Colonic mucosa (tissue), 4 donors: ENCODE data around the gene NUP133. TPM values are rescaled to one million over a fixed set of nuclear protein-coding genes. Genes with fewer than 3 reads are reported as not detected.
"Not testable (repeated sequence)": the region's sequence is repeated elsewhere in the genome, so short reads cannot be mapped to it uniquely, and the experiment has no call there.

Source experiments
- DNase-seq: peaks from one replicate; pipeline ENCODE4 v3.0.0-alpha.2; 2020
- H3K27ac ChIP-seq: fragments of 200-600 bp; one replicate; pipeline ENCODE4 v1.8.0; 2021
- H3K27me3 ChIP-seq: fragments of 200-600 bp; one replicate; pipeline ENCODE4 v1.8.0; 2021
- H3K36me3 ChIP-seq: fragments of 200-600 bp; one replicate; pipeline ENCODE4 v1.8.0; 2021
- H3K4me1 ChIP-seq: fragments of 200-600 bp; one replicate; pipeline ENCODE4 v1.8.0; 2021; ENCODE audit warnings: mild to moderate bottlenecking
- H3K4me3 ChIP-seq: fragments of 200-600 bp; one replicate; pipeline ENCODE4 v1.8.0; 2021
- H3K9ac ChIP-seq, 2 donors: one replicate each; pipeline ENCODE4 v1.7.0; 2013; ENCODE audit warnings: control low read depth in 2 of 2, low read depth in 2 of 2, low read length in 2 of 2
- H3K9me3 ChIP-seq: fragments of 200-600 bp; one replicate; pipeline ENCODE4 v1.8.0; 2021
- intact Hi-C: fragments of 100-400 bp; cut with DNase I; formaldehyde crosslinking; loops from one replicate; pipeline ENCODE4 v1.14.1; 2022
- total RNA-seq, 2 donors: library from RNA; stranded (reverse); fragmentation: NEBNext Ultra II Directional in 1 of 2; extraction: Animal tissue kit (Norgen Biotek cat#: 25700) in 1 of 2; gene quantifications; one replicate each; pipeline ENCODE4 v1.2.1, GENCODE V29; 2021
- TF ChIP-seq, protein P1 (sequence below): fragments of 200-600 bp; IDR thresholded peaks from one replicate; pipeline ENCODE4 v1.8.0; 2022; ENCODE audit warnings: antibody characterized with exemption, mild to moderate bottlenecking
- donor health status: healthy.
- donor health status: DM: no; HTN: no; CAD: no.
- donor health status: DM: no; HTN: no; CAD: no.

NUP133 gene
- total RNA-seq, 2 donors from 2014 or later: 25.9 to 37.8 TPM

DNA sequence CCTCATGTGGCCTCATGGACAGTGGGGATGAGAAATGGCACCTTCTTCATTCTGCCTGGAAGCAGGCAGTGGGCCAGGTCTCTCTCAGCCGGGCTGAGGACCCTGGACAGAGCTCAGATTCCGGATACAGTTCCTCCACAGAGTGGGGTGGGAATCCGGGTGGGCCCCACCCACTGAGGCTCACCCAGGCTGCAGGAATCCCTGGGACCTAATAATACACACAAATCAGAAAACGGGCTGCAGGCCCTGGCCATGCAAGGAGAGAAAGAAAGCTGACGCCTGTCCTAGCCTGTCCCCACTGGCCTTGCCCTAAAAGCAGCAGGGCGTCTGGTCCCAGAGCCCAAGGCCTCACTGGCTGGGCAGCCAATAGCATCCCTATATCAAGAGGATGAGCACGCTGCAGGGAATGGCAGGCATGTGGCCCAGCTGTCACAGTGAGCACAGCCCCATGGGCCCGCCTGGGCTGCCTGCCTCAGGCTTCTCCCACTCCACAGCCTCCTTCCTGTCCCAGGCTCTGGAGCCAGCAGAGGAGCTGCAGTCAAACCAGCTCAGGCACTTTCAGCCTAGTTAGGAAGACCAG is 99.6 kb downstream of the NUP133 start:
- H3K27me3 ChIP-seq: peaks cover 10% of the 10 kb centered on the region

GRCh38 chr1:229407206-229408026 is 100.7 kb downstream of the NUP133 start:
- H3K27me3 ChIP-seq: peaks cover 10% of the 10 kb centered on the region
- intact Hi-C loops: no loop called here
- TF ChIP-seq, protein P1, sequence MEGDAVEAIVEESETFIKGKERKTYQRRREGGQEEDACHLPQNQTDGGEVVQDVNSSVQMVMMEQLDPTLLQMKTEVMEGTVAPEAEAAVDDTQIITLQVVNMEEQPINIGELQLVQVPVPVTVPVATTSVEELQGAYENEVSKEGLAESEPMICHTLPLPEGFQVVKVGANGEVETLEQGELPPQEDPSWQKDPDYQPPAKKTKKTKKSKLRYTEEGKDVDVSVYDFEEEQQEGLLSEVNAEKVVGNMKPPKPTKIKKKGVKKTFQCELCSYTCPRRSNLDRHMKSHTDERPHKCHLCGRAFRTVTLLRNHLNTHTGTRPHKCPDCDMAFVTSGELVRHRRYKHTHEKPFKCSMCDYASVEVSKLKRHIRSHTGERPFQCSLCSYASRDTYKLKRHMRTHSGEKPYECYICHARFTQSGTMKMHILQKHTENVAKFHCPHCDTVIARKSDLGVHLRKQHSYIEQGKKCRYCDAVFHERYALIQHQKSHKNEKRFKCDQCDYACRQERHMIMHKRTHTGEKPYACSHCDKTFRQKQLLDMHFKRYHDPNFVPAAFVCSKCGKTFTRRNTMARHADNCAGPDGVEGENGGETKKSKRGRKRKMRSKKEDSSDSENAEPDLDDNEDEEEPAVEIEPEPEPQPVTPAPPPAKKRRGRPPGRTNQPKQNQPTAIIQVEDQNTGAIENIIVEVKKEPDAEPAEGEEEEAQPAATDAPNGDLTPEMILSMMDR: no peak
- no peak overlapping the region for H3K27ac ChIP-seq
- H3K36me3 ChIP-seq: no peaks in the 10 kb centered on the region
- H3K4me3 ChIP-seq: peak overlapping the region; percentile 12
- peak overlapping the region in 1 of 2 donors; percentile 37 for H3K9ac ChIP-seq
- H3K4me1 ChIP-seq: peaks cover 9% of the 10 kb centered on the region
- H3K9me3 ChIP-seq: no peaks in the 10 kb centered on the region
- DNase-seq: no peak

More for the DNA sequence above, 99.6 kb downstream of the NUP133 start:
- no peak for DNase-seq
- TF ChIP-seq, protein P1: no peak
- Histone ChIP-seq H3K27ac (no peak overlapping the region), H3K9ac (no peak overlapping the region), H3K4me3 (no peak overlapping the region), H3K9me3 (no peaks in the 10 kb centered on the region), H3K36me3 (no peaks in the 10 kb centered on the region), H3K4me1 (peaks cover 9% of the 10 kb centered on the region)
- intact Hi-C loops: no loop called here

GRCh38 chr1:229406798-229407197 is 101.3 kb downstream of the NUP133 start:
- intact Hi-C loops: no loop called here
- no peaks in the 10 kb centered on the region for H3K9me3 ChIP-seq
- H3K4me3 ChIP-seq: no peak overlapping the region
- H3K4me1 ChIP-seq: peaks cover 9% of the 10 kb centered on the region
- TF ChIP-seq, protein P1: no peak
- no peak overlapping the region for H3K9ac ChIP-seq
- peaks cover 10% of the 10 kb centered on the region for H3K27me3 ChIP-seq
- no peaks in the 10 kb centered on the region for H3K36me3 ChIP-seq
- no peak overlapping the region for H3K27ac ChIP-seq
- DNase-seq: no peak

- Histone ChIP-seq H3K4me3 (no peak overlapping the region), H3K4me1 (peaks cover 6% of the 10 kb centered on the region), H3K36me3 (no peaks in the 10 kb centered on the region), H3K9ac (no peak overlapping the region), H3K27me3 (peaks cover 10% of the 10 kb centered on the region), H3K9me3 (no peaks in the 10 kb centered on the region), H3K27ac (no peak overlapping the region)
- intact Hi-C loops: no loop called here
- DNase-seq: no peak
- TF ChIP-seq, protein P1: no peak
Measured at GRCh38 chr1:229403573-229403972, 104.6 kb downstream of the NUP133 start.

DNA sequence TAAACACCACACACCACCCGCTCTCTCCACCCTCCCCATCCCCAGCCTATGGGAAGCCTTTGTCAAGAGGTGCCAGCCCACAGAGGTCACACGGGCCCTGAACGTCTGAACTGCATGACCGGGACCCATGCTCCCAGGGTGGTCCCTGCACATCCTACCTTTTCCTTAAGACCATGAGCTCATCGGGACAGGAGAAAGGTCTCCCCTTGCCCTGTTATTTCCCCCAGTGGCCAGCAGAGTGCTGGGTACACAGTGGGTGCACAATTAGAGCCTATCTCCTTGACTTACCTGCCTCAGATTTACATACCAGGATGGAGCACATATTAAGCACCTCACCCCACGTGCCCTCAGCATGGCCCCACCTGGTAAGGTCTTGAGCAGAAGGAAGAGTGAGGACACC is 105.1 kb downstream of the NUP133 start:
- DNase-seq: no peak

GRCh38 chr1:229402329-229402728 is 105.8 kb downstream of the NUP133 start:
- H3K4me1 ChIP-seq, intact Hi-C loops, H3K4me3 ChIP-seq, H3K36me3 ChIP-seq, H3K9ac ChIP-seq, H3K27ac ChIP-seq, DNase-seq, H3K9me3 ChIP-seq, H3K27me3 ChIP-seq: not testable (repeated sequence)

More for the DNA sequence above, 105.1 kb downstream of the NUP133 start:
- Histone ChIP-seq H3K27ac (no peak overlapping the region), H3K4me3 (no peak overlapping the region), H3K27me3 (peaks cover 10% of the 10 kb centered on the region), H3K36me3 (no peaks in the 10 kb centered on the region), H3K9ac (no peak overlapping the region), H3K9me3 (no peaks in the 10 kb centered on the region), H3K4me1 (peaks cover 6% of the 10 kb centered on the region)
- TF ChIP-seq, protein P1: no peak
- intact Hi-C loops: no loop called here
